Muscle layer of colon (tissue), 2 donors: ENCODE measurements around the gene KCTD1.

Experiments
- H3K27ac ChIP-seq: one replicate; pipeline ENCODE4 v1.7.0; 2013; ENCODE audit warnings: low read depth, mild to moderate bottlenecking, low read length, moderate library complexity
- H3K27me3 ChIP-seq, 2 donors: one replicate each; pipeline ENCODE4 v1.7.0; 2013; ENCODE audit warnings: low read length in 2 of 2, mild to moderate bottlenecking in 2 of 2; ENCODE audit not compliant: insufficient read depth in 2 of 2, control insufficient read depth in 1 of 2
- H3K36me3 ChIP-seq: one replicate; pipeline ENCODE4 v1.7.0; 2013; ENCODE audit warnings: mild to moderate bottlenecking, low read length; ENCODE audit not compliant: insufficient read depth
- H3K4me1 ChIP-seq: one replicate; pipeline ENCODE4 v1.7.0; 2013; ENCODE audit warnings: mild to moderate bottlenecking, low read length; ENCODE audit not compliant: insufficient read depth
- H3K4me3 ChIP-seq, 2 donors: one replicate each; pipeline ENCODE4 v1.7.0; 2013; ENCODE audit warnings: low read length in 2 of 2, low read depth in 1 of 2, mild to moderate bottlenecking in 1 of 2, moderate library complexity in 1 of 2
- H3K9ac ChIP-seq: one replicate; pipeline ENCODE4 v1.7.0; 2013; ENCODE audit warnings: low read length
- H3K9me3 ChIP-seq: one replicate; pipeline ENCODE4 v1.7.0; 2013; ENCODE audit warnings: mild to moderate bottlenecking, low read length
- donor health status: abdominal sarcoma.
- donor health status: Adenocarcinoma of cecum.

Gene KCTD1

GRCh38 chr18:26476697-26477096 lies 71.7 kb downstream of the KCTD1 start:
- peaks cover 13% of the 10 kb centered on the region for H3K4me1 ChIP-seq
- no peak overlapping the region for H3K4me3 ChIP-seq
- H3K9me3 ChIP-seq, result no peaks in the 10 kb centered on the region
- H3K36me3 ChIP-seq, result no peaks in the 10 kb centered on the region
- no peak overlapping the region for H3K9ac ChIP-seq
- no peaks in the 10 kb centered on the region for H3K27me3 ChIP-seq
- no peak overlapping the region for H3K27ac ChIP-seq

GRCh38 chr18:26474542-26474941 lies 73.8 kb downstream of the KCTD1 start:
- no peaks in the 10 kb centered on the region for H3K27me3 ChIP-seq
- H3K9me3 ChIP-seq, result no peaks in the 10 kb centered on the region
- H3K36me3 ChIP-seq, result no peaks in the 10 kb centered on the region
- H3K4me1 ChIP-seq, result peaks cover 9% of the 10 kb centered on the region
- H3K27ac ChIP-seq, result no peak overlapping the region
- no peak overlapping the region for H3K9ac ChIP-seq
- H3K4me3 ChIP-seq, result no peak overlapping the region

GRCh38 chr18:26473672-26474071 lies 74.7 kb downstream of the KCTD1 start:
- H3K9ac ChIP-seq, result no peak overlapping the region
- no peaks in the 10 kb centered on the region for H3K27me3 ChIP-seq
- H3K36me3 ChIP-seq, result no peaks in the 10 kb centered on the region
- peaks cover 7% of the 10 kb centered on the region for H3K4me1 ChIP-seq
- no peak overlapping the region for H3K4me3 ChIP-seq
- no peak overlapping the region for H3K27ac ChIP-seq
- H3K9me3 ChIP-seq, result no peaks in the 10 kb centered on the region

- H3K27ac ChIP-seq, result no peak overlapping the region
- H3K9me3 ChIP-seq, result no peaks in the 10 kb centered on the region
- peaks cover 6% of the 10 kb centered on the region for H3K36me3 ChIP-seq
- H3K9ac ChIP-seq, result no peak overlapping the region
- no peak overlapping the region for H3K4me3 ChIP-seq
- H3K4me1 ChIP-seq, result peaks cover 6% of the 10 kb centered on the region
- no peaks in the 10 kb centered on the region for H3K27me3 ChIP-seq
Measured at GRCh38 chr18:26471826-26472225, 76.5 kb downstream of the KCTD1 start.

- no peaks in the 10 kb centered on the region for H3K27me3 ChIP-seq
- no peaks in the 10 kb centered on the region for H3K9me3 ChIP-seq
- peaks cover 6% of the 10 kb centered on the region for H3K36me3 ChIP-seq
- H3K9ac ChIP-seq, result no peak overlapping the region
- H3K4me3 ChIP-seq, result no peak overlapping the region
- peaks cover 6% of the 10 kb centered on the region for H3K4me1 ChIP-seq
- no peak overlapping the region for H3K27ac ChIP-seq
Measured at GRCh38 chr18:26471027-26471426, 77.3 kb downstream of the KCTD1 start.

- no peaks in the 10 kb centered on the region for H3K27me3 ChIP-seq
- H3K9ac ChIP-seq, result no peak overlapping the region
- no peak overlapping the region for H3K27ac ChIP-seq
- no peaks in the 10 kb centered on the region for H3K9me3 ChIP-seq
- peaks cover 6% of the 10 kb centered on the region for H3K36me3 ChIP-seq
- no peak overlapping the region for H3K4me3 ChIP-seq
- H3K4me1 ChIP-seq, result peaks cover 6% of the 10 kb centered on the region
Measured at GRCh38 chr18:26470011-26470637, 78.2 kb downstream of the KCTD1 start.

- H3K9me3 ChIP-seq, result no peaks in the 10 kb centered on the region
- H3K4me1 ChIP-seq, result peaks cover 6% of the 10 kb centered on the region
- no peak overlapping the region for H3K4me3 ChIP-seq
- no peak overlapping the region for H3K27ac ChIP-seq
- H3K27me3 ChIP-seq, result no peaks in the 10 kb centered on the region
- H3K36me3 ChIP-seq, result peaks cover 6% of the 10 kb centered on the region
- H3K9ac ChIP-seq, result no peak overlapping the region
Measured at GRCh38 chr18:26468931-26469340, 79.4 kb downstream of the KCTD1 start.

GRCh38 chr18:26466026-26466425 lies 82.3 kb downstream of the KCTD1 start:
- Histone ChIP-seq H3K4me1 (peaks cover 6% of the 10 kb centered on the region), H3K4me3 (no peak overlapping the region), H3K36me3 (peaks cover 6% of the 10 kb centered on the region)

GRCh38 chr18:26465431-26465830 lies 82.9 kb downstream of the KCTD1 start:
- H3K4me1 ChIP-seq, result peaks cover 6% of the 10 kb centered on the region
- no peak overlapping the region for H3K4me3 ChIP-seq
- no peak overlapping the region for H3K27ac ChIP-seq
- H3K9me3 ChIP-seq, result no peaks in the 10 kb centered on the region
- H3K9ac ChIP-seq, result no peak overlapping the region
- H3K36me3 ChIP-seq, result peaks cover 6% of the 10 kb centered on the region
- H3K27me3 ChIP-seq, result no peaks in the 10 kb centered on the region

More at GRCh38 chr18:26466026-26466425, 82.3 kb downstream of the KCTD1 start:
- Histone ChIP-seq H3K9me3 (no peaks in the 10 kb centered on the region), H3K27ac (no peak overlapping the region), H3K9ac (no peak overlapping the region), H3K27me3 (no peaks in the 10 kb centered on the region)

- Histone ChIP-seq H3K9ac (no peak overlapping the region), H3K4me3 (no peak overlapping the region), H3K4me1 (peaks cover 6% of the 10 kb centered on the region), H3K27me3 (no peaks in the 10 kb centered on the region), H3K9me3 (no peaks in the 10 kb centered on the region), H3K36me3 (peaks cover 7% of the 10 kb centered on the region), H3K27ac (no peak overlapping the region)
Measured at GRCh38 chr18:26464128-26465011, 84.0 kb downstream of the KCTD1 start.

- H3K27me3 ChIP-seq, result no peaks in the 10 kb centered on the region
- peaks cover 12% of the 10 kb centered on the region for H3K36me3 ChIP-seq
- H3K4me3 ChIP-seq, result no peak overlapping the region
- H3K9ac ChIP-seq, result no peak overlapping the region
- no peaks in the 10 kb centered on the region for H3K9me3 ChIP-seq
- no peak overlapping the region for H3K27ac ChIP-seq
- no peaks in the 10 kb centered on the region for H3K4me1 ChIP-seq
Measured at GRCh38 chr18:26462355-26462754, 86.0 kb downstream of the KCTD1 start.
